ENCODE results near the gene TFPI2. TPM values are rescaled to one million over a fixed set of nuclear protein-coding genes. Genes with fewer than 3 reads are reported as not detected.

The TFPI2 gene
- total RNA-seq, 1 donor from 2014 or later, result 8.7 TPM

GRCh38 chr7:93855797-93856196 lies 34.8 kb downstream of the TFPI2 start:
- DNase-seq (ENCODE audit: low read depth) (no peak), FAIRE-seq (no peak)
- Histone ChIP-seq H3K27me3 (ENCODE audit: control insufficient read depth, insufficient read depth, low read length) (no peaks in the 10 kb centered on the region), H3K4me3 (ENCODE audit: low read depth, low read length) (no peak overlapping the region), H3K36me3 (ENCODE audit: control insufficient read depth, insufficient read depth, low read length) (no peaks in the 10 kb centered on the region)
- TF ChIP-seq CTCF (IDR thresholded peaks at IDR 0.05; ENCODE audit: insufficient read depth, low read length, severe bottlenecking), result no peak

DNA sequence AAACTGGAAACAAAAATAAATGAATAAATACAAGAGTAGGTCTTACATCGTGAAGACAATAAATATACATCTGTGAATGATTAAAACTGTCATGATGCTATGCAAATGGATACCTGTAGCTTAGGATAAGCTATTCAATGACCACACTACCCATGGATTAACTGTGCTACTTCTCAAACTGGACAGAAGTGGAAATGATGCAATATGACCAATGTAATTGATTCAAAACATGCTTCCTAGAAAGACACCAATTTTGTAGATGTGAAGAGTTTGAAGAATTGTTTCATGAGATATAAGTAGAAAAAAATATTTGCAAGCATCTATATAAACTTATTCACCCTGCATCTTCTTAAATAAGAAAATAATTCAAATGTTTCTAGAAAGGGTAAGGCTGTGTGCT lies 36.1 kb downstream of the TFPI2 start:
- no peak for FAIRE-seq
- DNase-seq (ENCODE audit: low read depth), result no peak
- no peak for TF ChIP-seq CTCF (IDR thresholded peaks at IDR 0.05; ENCODE audit: insufficient read depth, low read length, severe bottlenecking)

DNA sequence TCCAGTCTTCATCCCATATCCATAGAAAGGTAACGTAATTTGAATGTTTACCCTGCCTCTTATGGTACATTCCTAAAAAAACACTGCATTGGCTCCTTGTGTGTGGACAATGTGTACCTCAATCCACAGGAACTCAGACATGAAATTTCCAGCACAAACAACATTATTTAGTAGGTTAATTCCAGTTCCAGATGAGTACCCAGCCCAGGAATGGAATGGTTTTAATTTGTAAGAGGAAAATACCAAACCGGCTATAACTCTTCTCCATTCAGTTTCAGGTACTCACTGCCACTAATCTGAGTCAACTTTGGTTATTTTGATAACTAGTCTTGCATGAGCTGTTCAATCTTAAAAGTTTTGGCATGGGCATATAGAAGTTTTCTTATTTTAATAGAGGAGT lies 39.0 kb downstream of the TFPI2 start:
- TF ChIP-seq CTCF (IDR thresholded peaks at IDR 0.05; ENCODE audit: insufficient read depth, low read length, severe bottlenecking), result no peak
- no peaks in the 10 kb centered on the region for H3K27me3 ChIP-seq (ENCODE audit: control insufficient read depth, insufficient read depth, low read length)
- FAIRE-seq (no peak), DNase-seq (ENCODE audit: low read depth) (peak; percentile 54)
- H3K36me3 ChIP-seq (ENCODE audit: control insufficient read depth, insufficient read depth, low read length), result no peaks in the 10 kb centered on the region
- H3K4me3 ChIP-seq (ENCODE audit: low read depth, low read length), result no peak overlapping the region

More for the DNA sequence above, 36.1 kb downstream of the TFPI2 start:
- no peaks in the 10 kb centered on the region for H3K36me3 ChIP-seq (ENCODE audit: control insufficient read depth, insufficient read depth, low read length)
- no peak overlapping the region for H3K4me3 ChIP-seq (ENCODE audit: low read depth, low read length)
- no peaks in the 10 kb centered on the region for H3K27me3 ChIP-seq (ENCODE audit: control insufficient read depth, insufficient read depth, low read length)

GRCh38 chr7:93843260-93843659 lies 47.3 kb downstream of the TFPI2 start:
- H3K27me3 ChIP-seq (ENCODE audit: control insufficient read depth, insufficient read depth, low read length), result no peaks in the 10 kb centered on the region
- DNase-seq (ENCODE audit: low read depth) (no peak), FAIRE-seq (no peak)
- H3K36me3 ChIP-seq (ENCODE audit: control insufficient read depth, insufficient read depth, low read length), result no peaks in the 10 kb centered on the region
- TF ChIP-seq CTCF (IDR thresholded peaks at IDR 0.05; ENCODE audit: insufficient read depth, low read length, severe bottlenecking), result no peak
- no peak overlapping the region for H3K4me3 ChIP-seq (ENCODE audit: low read depth, low read length)

GRCh38 chr7:93838966-93839365 lies 51.6 kb downstream of the TFPI2 start:
- no peak for TF ChIP-seq CTCF (IDR thresholded peaks at IDR 0.05; ENCODE audit: insufficient read depth, low read length, severe bottlenecking)
- Histone ChIP-seq H3K27me3 (ENCODE audit: control insufficient read depth, insufficient read depth, low read length) (no peaks in the 10 kb centered on the region), H3K36me3 (ENCODE audit: control insufficient read depth, insufficient read depth, low read length) (no peaks in the 10 kb centered on the region), H3K4me3 (ENCODE audit: low read depth, low read length) (no peak overlapping the region)
- DNase-seq (ENCODE audit: low read depth), result no peak
- no peak for FAIRE-seq

GRCh38 chr7:93837245-93837644 lies 53.3 kb downstream of the TFPI2 start:
- DNase-seq (ENCODE audit: low read depth) (no peak), FAIRE-seq (no peak)

More at GRCh38 chr7:93837245-93837644, 53.3 kb downstream of the TFPI2 start:
- Histone ChIP-seq H3K36me3 (ENCODE audit: control insufficient read depth, insufficient read depth, low read length) (no peaks in the 10 kb centered on the region), H3K4me3 (ENCODE audit: low read depth, low read length) (no peak overlapping the region), H3K27me3 (ENCODE audit: control insufficient read depth, insufficient read depth, low read length) (no peaks in the 10 kb centered on the region)
- no peak for TF ChIP-seq CTCF (IDR thresholded peaks at IDR 0.05; ENCODE audit: insufficient read depth, low read length, severe bottlenecking)

Measured in bronchial epithelial cell (primary cell).